SK-N-SH treated with all-trans-retinoic acid at 6 μM for 48 hours (cell line): Measurements from ENCODE around the gene ATXN3L.

Experiments
- ARNTL ChIP-seq: fragments of 450-650 bp; formaldehyde crosslinking; IDR thresholded peaks from 2 replicates; pipeline ENCODE4 v1.5.0; 2020; ENCODE audit warnings: low read depth, mild to moderate bottlenecking, moderate library complexity, borderline replicate concordance
- CREB5 ChIP-seq: fragments of 250-450 bp; sonication (Bioruptor Pico); IDR thresholded peaks from 2 replicates; pipeline ENCODE4 v1.5.1; 2020; ENCODE audit warnings: low read depth, mild to moderate bottlenecking, moderate library complexity
- GLIS3 ChIP-seq: fragments of 250-450 bp; sonication (Bioruptor Pico); IDR thresholded peaks from 2 replicates; pipeline ENCODE4 v1.5.0; 2020; ENCODE audit warnings: mild to moderate bottlenecking, moderate library complexity
- POU6F1 ChIP-seq: fragments of 250-450 bp; sonication (Bioruptor Pico); IDR thresholded peaks from 2 replicates; pipeline ENCODE4 v1.8.0; 2021; ENCODE audit warnings: low read depth, mild to moderate bottlenecking, moderate library complexity, borderline replicate concordance

DNA sequence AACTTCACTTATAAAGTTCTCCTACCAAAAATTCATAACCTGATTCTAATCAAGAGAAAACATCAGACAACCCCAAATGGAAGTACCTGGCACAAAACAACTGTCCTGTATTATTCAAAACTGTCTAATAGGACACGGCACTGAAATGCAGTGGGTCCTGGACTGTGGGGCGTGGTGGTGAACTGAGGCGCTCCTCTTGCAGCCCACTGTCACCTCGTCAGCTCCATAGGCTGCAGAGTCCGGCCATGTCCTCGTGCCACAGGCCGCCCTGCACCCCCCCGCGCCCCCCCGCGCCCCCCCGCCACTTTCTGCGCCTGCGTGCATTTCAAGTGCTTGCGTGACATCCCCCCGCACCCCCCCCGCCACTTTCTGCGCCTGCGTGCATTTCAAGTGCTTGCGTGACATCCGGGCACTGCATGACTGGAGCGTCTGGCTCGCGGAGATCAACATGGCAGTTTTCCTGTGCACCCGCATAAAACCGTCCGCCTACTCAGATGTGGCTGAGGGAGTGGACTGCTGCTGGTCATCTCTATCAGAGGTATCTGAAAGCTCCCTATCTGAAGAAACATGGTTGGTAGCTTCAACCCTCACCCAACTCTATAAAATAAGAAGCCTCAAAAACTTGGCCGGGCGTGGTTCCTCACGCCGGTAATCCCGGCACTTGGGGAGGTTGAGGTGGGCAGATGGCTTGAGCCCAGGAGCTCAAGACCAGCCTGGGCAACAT lies 28.8 kb downstream of the ATXN3L start:
- TF ChIP-seq CREB5 (CRISPR knock-in tag) = no peak
- no peak for TF ChIP-seq GLIS3 (CRISPR knock-in tag)
- no peak for TF ChIP-seq ARNTL (CRISPR knock-in tag)
- no peak for TF ChIP-seq POU6F1 (CRISPR knock-in tag)
